Midbrain (tissue), 1 donor: ENCODE measurements around the gene FAM136A.
"Not testable (repeated sequence)": the region's sequence is repeated elsewhere in the genome, so short reads cannot be mapped to it uniquely, and the experiment has no call there.

Source experiments
- DNase-seq: peaks from one replicate; lab custom pipeline; 2025; lab: John Stamatoyannopoulos, UW

FAM136A gene

DNA sequence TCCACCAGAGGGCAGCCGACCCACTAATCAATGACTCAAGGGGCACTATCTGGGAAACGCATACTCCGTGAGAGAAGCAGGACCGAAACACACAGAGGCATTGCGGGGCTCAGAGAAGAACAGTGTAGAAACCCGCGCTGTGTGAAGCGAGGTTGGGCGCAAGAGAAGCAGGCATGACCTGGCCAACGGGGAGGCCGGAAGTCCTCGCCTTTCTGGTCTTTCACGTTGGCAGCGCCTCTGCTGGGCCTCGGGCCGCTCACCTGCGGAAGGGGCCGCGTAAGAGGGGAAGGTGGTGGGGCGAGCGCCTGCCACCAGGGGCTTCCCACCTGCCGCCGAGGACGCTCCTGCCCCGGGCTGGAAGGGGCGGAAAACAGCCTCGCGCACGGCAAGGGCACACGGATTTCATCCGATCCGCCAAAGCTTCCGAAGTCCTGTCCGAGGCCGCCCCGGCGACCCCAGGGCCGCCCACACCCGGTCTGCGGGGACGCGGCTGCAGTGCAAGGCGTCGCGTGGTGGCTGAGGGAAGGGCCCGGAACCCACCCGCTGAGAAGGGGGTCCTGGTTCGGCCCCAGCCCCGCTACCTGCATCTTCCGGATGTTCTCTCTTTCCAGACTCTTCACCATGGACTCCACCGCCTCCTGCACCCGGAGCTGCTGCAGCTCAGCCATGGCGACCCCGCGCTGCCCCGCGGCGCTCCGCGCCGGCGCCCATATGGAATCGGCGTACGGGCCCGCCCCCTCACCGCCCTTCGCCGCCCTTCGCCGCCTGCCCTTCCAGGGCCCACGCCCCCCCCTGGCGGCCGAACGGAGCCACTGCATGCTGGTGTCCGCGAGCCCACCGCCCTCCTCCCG, at the start of gene FAM136A:
TSS of gene FAM136A (minus strand) at position 724 of the 851 bp plus-strand sequence. CDS start at position 668, 56 bp downstream.
- peak; percentile 82 for DNase-seq

DNA sequence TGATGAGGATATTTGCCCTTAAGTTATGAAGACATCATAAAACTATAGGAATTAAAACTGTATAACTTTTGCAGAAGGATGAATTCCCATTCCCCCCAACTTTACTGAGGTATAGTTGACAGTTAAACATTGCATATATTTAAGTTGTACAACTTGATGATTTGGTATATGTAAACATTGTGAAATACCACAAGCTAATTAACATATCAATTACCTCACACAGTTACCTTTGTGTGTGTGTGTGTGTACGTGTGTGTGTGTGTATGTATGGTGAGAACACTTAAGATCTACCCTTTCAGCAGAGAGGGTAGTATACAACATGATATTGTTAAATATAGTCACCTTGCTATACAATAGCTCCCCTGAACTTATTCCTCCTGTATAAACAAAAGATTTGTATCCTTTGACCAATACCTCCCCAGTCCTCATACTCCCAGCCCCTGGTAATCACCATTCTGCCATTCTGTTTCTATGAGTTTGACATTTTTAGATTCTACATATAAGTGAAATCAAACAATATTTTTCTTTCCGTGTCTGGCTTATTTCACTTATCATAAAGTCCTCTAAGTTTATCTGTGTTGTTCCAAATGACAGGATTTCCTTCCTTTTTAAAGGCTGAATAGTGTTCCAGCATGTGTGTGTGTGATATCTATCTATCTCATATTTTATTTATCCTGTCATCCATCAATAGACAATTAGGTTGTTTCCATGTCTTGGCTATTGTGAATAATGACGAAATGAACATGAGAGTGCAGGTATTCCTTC, 48.2 kb upstream of the FAM136A start:
- DNase-seq: no peak

DNA sequence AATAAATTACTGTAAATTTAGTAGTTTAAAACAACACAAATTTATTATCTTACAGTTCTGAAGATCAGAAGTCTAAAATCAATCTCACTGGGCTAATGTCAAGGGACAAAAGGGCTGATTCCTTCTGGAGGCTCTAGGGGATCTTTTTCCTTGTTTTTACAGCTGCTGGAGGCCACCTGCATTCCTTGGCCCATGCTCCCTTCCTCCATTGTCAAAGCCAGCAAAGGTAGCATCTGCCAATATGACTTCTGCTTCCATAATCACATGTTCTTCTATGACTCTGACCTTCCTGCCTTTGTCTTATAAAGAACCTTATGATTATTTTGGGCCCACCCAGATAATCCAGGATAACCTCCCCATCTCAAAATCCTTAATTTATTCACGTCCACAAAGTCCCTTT, 46.0 kb upstream of the FAM136A start:
- no peak for DNase-seq

DNA sequence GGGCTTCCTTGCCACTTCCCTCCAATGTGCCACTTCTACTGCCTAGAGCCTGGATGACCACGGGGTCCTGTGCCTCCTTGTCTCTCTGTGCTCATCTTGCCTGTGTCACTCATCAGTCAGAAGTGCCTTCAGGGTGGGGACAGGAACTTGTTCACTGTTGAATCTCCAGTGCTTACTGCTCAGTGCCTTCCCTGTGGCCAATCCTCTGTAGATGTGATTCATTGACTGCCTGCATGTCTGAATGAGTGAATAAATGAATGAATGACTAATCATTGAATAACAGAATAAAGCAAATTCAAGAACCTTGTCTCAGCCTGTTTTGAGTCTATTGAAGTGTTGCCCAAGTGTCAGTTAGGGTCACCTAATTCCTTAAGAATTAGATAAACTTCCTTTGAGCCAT, 42.3 kb upstream of the FAM136A start:
- no peak for DNase-seq

DNA sequence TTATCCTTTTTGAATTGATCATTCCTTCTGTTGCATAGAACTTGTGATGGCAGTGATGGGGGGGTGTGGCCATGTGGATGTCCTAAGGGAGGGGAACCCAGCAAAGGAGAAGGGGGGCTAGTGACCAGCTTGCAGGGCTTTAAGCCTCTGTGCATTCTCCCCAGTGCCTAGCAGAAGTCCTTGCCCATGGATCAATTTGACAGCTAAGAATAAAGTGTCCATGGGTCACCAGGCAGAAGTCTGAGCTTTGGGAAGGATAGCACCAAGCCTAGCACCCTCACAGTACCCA, 39.6 kb upstream of the FAM136A start:
- no peak for DNase-seq

DNA sequence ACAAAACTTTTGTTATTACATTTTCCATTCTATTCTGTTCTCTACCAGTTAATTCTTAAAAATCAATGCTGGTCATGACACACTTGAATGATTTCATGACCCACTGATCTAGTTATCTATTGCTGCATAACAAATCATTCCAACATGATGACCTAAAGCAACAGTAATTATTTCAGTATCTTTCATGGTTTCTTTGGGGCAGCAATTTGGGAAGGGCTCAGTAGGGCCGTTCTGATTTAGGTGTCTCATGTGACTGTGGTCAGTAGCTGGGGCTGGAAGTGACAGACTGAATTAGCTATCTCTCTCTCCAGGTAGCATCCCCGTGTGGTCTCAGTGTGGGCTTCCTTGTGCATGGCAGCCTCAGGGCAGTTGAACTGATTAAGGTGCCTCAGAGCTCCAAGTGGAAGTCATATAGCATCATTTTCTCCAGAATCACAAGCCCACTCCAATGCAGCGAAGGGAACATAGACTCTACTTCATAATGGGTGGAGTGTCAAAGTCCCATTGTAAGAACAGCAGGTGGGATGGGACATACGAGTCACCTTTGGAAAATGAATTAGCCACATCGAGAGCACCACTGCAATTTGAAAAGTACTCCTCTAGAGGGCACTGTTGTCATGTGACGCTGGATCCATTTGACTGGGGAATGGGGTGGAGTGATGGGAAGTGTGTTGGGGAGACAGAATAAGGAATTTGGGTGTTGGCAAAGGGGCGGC, 39.1 kb upstream of the FAM136A start:
- DNase-seq: peak; percentile 53

DNA sequence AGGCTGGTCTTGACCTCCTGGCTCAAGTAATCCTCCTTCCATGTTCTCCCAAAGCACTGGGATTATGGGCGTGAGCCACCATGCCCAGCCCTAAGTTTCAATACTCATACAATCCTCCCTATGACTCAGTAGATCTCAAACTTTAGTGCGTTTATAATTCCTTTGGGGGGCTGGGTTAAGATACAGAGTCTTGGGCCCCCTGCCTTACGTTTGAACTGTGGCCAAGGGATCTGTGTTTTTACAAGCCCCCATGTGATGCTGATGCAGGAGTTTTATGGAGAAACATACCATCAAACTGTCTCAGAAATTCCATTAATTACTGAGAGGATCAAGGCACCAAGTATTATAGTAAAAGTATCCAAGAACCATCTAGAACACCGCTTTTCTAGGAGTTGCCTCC, 38.2 kb upstream of the FAM136A start:
- DNase-seq: no peak

DNA sequence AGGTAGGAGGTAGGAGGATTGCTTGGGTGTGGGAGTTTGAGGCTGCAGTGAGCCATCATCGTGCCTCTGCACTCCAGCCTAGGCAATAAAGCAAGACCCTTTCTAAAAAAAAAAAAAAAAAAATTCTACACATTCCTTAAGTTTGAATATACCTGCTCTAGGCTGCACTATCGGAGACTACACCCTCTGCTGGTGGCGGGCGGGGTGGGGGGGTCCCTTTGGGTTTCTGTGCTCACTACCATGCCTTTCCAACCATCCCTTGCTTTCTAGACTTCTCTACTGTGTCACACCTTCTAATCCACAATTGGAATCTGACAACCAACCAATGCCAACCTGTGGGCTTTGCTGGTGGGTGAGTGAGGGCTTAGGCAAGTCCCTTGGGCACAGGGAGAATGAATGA, 34.7 kb upstream of the FAM136A start:
- DNase-seq: no peak

DNA sequence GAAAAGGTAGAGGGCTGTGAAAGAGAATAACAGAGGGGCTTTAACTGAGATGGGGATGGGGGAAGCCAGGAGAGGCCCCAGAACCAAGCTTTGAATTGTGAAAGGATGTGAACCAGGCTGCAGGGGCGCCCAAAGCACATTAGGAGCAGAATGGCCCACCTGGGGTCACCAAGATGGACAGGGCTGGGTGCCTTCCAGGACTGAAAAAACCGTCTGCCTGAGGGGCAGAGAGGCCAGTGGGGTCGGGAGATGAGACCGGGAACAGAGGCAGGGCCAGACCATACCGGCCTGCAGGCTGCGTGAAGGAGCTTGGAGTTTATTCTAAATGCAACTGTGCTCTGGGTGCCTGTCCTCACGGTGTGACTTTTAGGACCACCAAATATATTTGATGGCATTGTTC, 29.1 kb upstream of the FAM136A start:
- DNase-seq: no peak

DNA sequence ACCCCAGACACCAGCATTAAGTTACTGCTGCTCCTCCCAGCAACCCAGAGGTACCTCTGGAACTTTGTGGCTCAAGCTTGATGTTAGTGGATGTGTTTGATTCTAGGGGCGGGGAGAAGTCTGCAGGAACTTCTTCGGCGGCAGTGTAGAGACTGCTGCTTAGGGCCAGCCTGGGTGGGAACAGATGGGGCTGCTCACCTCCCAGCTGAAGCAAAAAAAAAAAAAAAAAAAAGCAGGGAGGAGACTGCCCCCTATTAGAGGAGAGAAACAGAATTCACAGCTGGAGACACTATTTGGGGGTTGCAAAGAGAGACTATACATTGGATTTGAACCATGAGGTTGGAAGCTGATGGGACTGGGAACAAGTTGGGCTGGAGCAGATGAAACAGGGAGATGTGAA, 28.6 kb upstream of the FAM136A start:
- DNase-seq: no peak

DNA sequence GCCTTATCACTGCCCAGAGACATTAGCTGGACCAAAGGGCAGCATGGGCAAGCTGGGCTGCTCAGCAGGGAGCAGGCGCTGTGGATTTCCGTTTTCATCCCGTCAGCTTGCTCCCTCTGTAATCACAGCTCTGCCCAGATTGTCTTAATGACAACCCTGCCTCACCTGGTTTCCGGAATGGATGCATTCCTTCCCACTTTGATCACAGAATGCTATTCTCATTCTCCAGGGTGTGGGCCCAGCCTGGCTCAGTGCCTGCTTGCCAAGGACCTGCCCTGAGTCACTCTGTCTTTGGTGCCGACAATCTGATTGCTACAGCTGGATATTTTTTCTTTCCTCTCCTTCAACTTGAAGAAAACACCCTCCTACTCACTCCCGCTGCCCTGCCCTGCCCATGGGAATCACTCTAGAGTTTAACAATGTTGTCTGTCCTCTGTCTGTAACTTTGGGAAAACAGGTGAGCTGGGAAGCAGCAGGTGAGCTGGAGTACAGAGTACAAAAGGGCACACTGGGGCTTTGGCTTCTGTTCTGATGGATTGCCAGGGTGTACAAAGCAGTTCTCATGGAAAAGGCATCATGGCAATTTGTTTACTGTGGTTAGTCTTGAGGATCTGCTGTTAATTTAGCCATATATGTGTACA, 27.2 kb upstream of the FAM136A start:
- DNase-seq: no peak

DNA sequence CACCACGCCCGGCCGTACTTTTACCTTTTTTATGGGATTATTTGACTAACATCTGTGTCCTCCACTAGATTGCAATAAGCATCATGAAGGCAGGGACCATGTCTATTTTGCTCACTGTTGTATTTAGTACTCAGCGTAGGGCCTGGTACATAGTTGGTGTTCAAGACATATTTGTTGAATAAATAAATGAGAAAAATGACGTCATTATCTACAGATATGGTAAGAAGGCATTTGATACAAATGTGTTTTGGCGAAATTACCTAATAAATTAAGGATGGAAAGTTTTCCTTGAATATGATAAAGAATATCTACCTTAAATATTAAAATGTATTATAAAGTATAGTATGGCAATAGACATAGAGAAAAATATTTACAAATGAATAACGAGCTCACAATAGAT, 24.0 kb upstream of the FAM136A start:
- DNase-seq: no peak

DNA sequence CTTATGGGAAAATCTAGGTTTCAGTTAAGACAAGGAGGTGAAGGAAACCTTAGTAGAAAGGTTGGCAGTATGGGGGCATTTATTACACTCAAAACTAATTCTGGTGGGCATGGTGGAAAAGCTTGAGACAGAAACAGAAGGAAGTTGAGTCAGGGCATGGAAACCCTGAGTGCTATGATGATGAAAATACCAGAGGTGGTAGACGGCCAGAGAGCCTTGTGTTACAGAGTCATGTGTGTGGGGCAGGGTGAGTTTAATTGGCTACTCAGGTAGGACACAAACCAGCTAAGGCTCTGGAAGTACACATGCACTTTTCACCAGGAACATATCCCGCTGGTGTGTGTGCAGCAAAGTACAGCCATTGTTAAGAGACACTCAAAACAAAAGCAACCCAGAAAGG, 20.7 kb upstream of the FAM136A start:
- no peak for DNase-seq

DNA sequence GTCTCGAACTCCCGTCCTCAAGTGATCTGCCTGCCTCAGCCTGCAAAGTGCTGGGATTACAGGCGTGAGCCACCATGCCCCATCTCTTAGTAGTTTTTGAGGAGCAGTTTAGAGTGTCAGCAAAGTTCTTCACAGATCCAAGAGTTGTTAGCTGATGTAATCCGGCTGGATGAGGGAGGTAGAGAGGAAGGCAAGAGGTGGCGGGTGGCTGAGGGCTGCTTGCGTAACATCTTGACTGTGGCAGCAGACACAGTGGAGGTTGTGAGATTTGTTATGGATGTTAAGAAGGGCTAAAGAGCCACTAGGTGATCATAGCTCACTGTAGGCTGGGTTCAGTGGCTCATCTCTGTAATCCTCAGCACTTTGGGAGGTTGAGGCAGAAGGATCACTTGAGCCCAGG, 19.5 kb upstream of the FAM136A start:
- no peak for DNase-seq

DNA sequence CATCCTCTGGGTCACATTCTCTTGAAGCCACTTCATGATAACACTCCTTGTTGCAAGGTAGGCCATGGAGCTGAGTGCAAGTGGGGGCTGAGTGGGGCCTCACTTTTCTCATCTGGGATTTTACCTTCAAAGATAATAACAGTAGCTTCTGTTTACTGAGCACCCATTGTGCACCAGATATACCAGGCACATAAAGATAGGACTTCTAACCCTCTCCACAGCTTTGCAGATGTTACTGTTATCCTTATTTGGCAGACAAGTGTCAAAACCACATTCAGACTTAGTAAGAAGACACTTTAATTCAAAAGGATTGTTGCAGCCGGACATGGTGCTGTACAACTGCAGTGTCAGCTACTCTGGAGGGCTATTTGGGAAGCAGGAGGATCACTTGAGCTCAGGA, 12.8 kb upstream of the FAM136A start:
- DNase-seq: no peak

DNA sequence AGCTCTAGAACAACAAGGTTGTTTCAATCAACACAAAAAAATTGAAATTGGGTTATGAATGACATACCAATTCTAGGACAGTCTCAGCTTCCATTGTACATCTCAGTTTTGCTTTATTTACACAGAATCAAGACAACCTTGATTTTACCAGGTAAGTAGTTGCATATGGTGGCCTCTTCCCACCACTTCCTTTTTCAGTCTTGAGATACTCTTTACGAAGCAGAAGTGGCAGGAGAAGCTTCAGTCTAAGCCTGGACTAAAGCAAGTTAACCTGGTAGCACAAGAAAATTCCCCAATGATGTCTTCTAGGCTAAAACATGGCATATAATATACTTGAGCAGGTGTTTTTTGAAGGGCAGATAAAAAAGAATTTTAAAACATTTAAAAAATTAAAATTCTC, 10.7 kb upstream of the FAM136A start:
- no peak for DNase-seq

DNA sequence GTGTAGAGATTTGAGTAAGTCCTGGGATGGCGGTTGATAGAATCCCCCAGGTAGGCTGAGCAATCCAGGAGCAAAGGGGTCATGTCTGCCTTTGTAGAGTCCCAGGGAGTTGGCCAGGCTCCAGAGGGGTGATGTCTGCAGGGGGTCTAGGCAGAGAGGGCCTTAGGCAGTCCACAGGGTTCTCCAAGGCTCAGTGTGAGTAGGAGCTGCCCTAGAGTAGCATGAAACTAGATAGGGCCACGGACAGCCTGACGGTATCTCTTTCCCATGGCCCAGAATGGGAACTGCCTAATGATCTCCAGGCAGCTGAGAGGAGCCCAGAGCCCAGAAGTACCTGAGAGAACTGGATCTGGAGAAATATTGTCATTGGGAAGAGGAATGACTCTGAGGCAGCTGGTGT, 9.0 kb upstream of the FAM136A start:
- DNase-seq: no peak

DNA sequence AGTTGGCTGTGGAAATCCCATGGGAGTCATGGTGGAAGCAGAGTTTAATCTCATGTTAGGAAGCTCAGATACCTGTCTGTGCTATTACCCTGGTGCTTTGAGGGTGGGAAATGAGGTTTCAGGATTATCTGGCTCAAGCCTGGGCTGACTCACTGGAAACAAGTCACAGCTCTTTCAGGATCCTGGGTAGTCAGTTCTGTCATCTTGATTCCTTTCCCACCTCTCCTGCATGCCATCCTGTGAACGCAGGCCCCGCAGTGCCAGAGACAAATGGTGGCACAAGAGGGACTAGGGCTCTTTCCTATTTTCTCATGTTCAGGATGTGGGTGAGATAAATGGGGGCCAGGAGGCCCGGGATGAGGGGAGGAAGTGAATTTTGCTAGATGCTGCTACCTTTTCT, 3.7 kb upstream of the FAM136A start:
- no peak for DNase-seq

DNA sequence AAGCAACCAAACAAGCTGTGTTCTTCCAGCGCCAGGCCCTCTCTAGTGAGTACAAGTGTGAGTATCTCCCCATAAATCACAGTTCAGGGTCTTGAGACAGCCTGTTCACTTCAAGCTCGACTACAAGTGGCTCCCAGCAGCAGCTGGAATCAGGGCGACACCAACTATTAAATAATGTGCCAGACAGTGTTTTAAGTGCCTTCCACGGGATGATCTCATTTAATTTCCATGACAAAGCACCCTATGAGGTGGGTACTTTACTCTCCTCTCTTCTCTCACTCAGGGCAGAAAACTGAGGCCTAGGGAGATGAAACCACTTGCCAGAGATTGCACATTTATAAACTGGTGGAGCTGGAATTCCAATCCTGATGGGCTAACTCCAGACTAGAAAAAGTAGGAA, 2.6 kb upstream of the FAM136A start:
- DNase-seq: no peak

DNA sequence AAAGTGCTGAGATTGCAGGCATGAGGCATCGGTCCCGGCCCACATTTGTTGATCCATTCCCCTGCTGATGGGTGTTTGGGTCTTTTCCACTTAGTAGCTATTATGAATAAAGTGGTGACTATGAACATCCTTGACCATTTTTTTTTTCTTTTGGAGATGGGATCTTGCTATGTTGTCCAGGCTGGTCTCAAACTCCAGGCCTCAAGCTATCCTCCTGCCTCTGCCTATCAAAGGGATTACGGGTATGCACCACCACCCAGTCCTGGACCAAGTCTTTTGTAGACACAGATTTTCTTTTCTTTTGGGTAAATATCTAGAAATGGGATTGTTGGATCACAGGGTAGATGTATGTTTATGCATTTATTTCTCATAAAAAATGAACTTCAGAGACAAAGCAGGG, 1.3 kb upstream of the FAM136A start:
- DNase-seq: no peak

DNA sequence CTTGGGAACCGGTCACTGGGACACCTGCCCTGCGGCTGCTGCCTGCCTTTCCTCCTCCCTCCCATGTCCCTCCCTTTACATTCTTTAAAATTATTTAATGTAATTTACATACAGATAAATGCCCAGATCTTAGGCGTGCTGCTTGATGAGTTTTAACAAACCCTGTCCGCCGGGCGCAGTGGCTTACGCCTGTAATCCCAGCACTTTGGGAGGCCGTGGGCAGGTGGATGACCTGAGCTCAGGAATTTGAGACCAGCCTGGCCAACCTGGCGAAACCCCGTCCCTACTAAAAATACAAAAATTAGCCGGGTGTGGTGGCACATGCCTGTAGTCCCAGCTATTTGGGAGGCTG, 304 bp upstream of the FAM136A start:
- DNase-seq: not testable (repeated sequence)

DNA sequence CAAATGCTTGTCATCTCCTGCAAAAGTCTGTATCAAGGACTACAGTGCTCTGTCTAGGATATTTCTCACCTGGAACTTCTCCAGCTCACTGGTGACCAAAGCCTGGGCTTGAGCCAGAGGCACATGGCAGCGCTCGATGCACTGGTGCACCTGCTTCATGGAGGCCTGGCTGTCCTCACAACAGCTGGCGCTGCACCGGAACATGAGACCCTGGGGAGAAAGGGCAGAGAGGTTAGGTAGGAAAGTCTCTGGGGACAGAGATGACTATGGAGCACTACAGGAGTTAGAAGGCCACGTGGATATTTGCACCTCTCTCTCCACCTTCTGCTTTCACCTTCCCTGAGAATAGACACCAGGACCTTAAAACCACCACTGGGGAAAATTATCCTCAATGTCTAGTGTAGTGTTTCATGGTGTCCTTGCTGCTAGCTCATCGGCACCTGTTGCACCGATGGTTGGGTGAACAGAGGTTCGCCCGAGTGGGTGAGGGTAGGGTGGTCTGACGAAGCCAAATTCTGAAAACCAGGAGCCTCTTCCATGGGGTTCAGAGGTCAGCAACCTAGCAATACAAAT, 1.0 kb downstream of the FAM136A start:
- no peak for DNase-seq
